Breast epithelium (tissue), 4 donors: Measurements from ENCODE around the gene SS18L1. TPM values are rescaled to one million over a fixed set of nuclear protein-coding genes. Genes with fewer than 3 reads are reported as not detected.

Source experiments
- DNase-seq, 2 donors: peaks; one replicate each; pipeline ENCODE4 v3.0.0-alpha.2; 2019; ENCODE audit warnings: low spot score in 2 of 2
- H3K27ac ChIP-seq, 2 donors: fragments of 200-600 bp; sonication (generic) in 1 of 2; one replicate each; pipeline ENCODE4 v1.5.1; 2016 to 2019; ENCODE audit warnings: mild to moderate bottlenecking in 1 of 2
- H3K27me3 ChIP-seq, 2 donors: fragments of 200-600 bp; sonication (generic) in 1 of 2; one replicate each; pipeline versions ENCODE4 v1.5.1 to v1.6.0; 2017 to 2019; ENCODE audit warnings: control low read depth in 1 of 2, mild to moderate bottlenecking in 1 of 2
- H3K36me3 ChIP-seq: fragments of 200-600 bp; one replicate; pipeline ENCODE4 v1.5.1; 2019
- H3K4me1 ChIP-seq, 2 donors: fragments of 200-600 bp; sonication (generic); one replicate each; pipeline ENCODE4 v1.5.1; 2016 to 2019; ENCODE audit warnings: control low read depth in 1 of 2
- H3K4me3 ChIP-seq, 3 donors: fragments of 200-600 bp; sonication (generic); 1 replicate in 2 of 3; 2 replicates in 1 of 3; pipeline ENCODE4 v1.5.1; 2016 to 2019; ENCODE audit warnings: mild to moderate bottlenecking in 3 of 3, moderate library complexity in 2 of 3
- H3K9me3 ChIP-seq, 2 donors: fragments of 200-600 bp; sonication (generic) in 1 of 2; one replicate each; pipeline ENCODE4 v1.5.1; 2016 to 2019; ENCODE audit warnings: control low read depth in 1 of 2
- CTCF ChIP-seq, 3 donors: fragments of 450-650 bp; IDR thresholded peaks; one replicate each; pipeline ENCODE4 v1.5.1; 2016 to 2017; ENCODE audit warnings: antibody characterized with exemption in 3 of 3, mild to moderate bottlenecking in 3 of 3, moderate library complexity in 3 of 3
- POLR2A ChIP-seq: fragments of 450-650 bp; IDR thresholded peaks from one replicate; pipeline ENCODE4 v1.6.1; 2016; ENCODE audit warnings: antibody characterized with exemption, mild to moderate bottlenecking, moderate library complexity
- POLR2AphosphoS5 ChIP-seq, 3 donors: sonication (generic); formaldehyde crosslinking; IDR thresholded peaks; one replicate each; pipeline ENCODE4 v1.6.1; 2017; ENCODE audit warnings: antibody characterized with exemption in 3 of 3
- intact Hi-C: fragments of 100-400 bp; cut with DNase I; formaldehyde crosslinking; loops from one replicate; pipeline ENCODE4 v1.15.1; 2023; ENCODE audit warnings: low total_unique reads
- total RNA-seq, 3 donors: library from RNA; depleted of rRNA; stranded (reverse); fragments of >200 nt; gene quantifications; one replicate each; pipeline ENCODE4 v1.1.0, GENCODE V29; 2016

SS18L1 gene
- total RNA-seq, 3 donors from 2014 or later: 12.5 to 18.4 (median 14.4) TPM

DNA sequence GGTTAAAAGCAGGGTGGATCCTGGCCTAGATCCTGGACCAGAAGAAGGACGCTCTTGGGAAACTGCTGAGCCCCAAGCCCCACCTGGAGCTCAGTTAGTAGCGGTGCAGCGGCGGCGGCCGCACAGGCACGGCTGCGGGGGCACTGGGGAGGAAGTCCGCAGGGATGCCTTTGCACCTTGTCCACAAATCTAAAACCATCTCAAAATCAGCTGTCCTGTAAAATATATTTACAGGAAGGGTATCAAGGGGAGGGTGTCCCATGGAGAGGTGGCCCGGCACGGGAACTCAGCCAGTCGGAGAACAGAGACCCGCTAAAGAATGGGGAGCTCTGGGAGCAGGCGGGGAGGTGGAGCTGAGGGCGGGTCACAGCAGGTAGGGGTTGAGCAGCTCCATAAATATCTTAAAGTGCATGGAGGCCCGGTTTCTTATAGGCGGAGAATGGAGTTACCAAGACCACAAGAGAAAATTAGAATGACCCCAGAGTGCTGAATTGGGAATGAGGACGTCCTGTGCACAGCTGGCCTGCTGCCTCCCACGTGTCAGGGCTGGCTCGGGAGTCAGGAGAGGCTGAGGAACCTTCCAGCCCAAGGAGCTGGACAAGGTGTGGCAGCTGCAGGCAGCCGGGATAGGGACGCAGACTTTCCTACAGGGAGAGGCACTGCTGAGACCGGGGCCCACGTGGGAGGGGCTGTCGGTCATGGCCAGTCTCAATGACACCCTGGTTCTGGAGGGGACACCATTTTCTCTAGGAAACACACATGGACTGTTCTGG lies 47.3 kb downstream of the SS18L1 start:
- Histone ChIP-seq H3K4me3 (no peak overlapping the region), H3K27me3 (no peaks in the 10 kb centered on the region), H3K4me1 (no peaks in the 10 kb centered on the region), H3K9me3 (no peaks in the 10 kb centered on the region), H3K36me3 (no peaks in the 10 kb centered on the region), H3K27ac (no peak overlapping the region)
- DNase-seq: no peak
- no peak for TF ChIP-seq POLR2A
- no peak for TF ChIP-seq CTCF (IDR thresholded peaks at IDR 0.05)
- TF ChIP-seq POLR2AphosphoS5 (IDR thresholded peaks at IDR 0.05): no peak
- intact Hi-C loops: loop anchor here (5.0 kb wide), 1 partner anchor 1006 kb away; no protein-coding TSS in a partner anchor

GRCh38 chr20:62191781-62192559 lies 48.4 kb downstream of the SS18L1 start:
- H3K36me3 ChIP-seq: no peaks in the 10 kb centered on the region
- no peak overlapping the region for H3K4me3 ChIP-seq
- no peaks in the 10 kb centered on the region for H3K9me3 ChIP-seq
- no peak overlapping the region for H3K27ac ChIP-seq
- H3K27me3 ChIP-seq: no peaks in the 10 kb centered on the region
- no peaks in the 10 kb centered on the region for H3K4me1 ChIP-seq
- TF ChIP-seq POLR2AphosphoS5 (IDR thresholded peaks at IDR 0.05) (no peak), CTCF (IDR thresholded peaks at IDR 0.05) (no peak), POLR2A (no peak)
- intact Hi-C loops: loop anchor here (5.0 kb wide), 1 partner anchor 1005 kb away; no protein-coding TSS in a partner anchor
- DNase-seq: no peak

- Histone ChIP-seq H3K4me3 (no peak overlapping the region), H3K27me3 (no peaks in the 10 kb centered on the region), H3K9me3 (no peaks in the 10 kb centered on the region), H3K27ac (no peak overlapping the region), H3K4me1 (no peaks in the 10 kb centered on the region), H3K36me3 (no peaks in the 10 kb centered on the region)
- intact Hi-C loops: loop anchor here (5.0 kb wide), 1 partner anchor 1005 kb away; no protein-coding TSS in a partner anchor
- TF ChIP-seq CTCF (IDR thresholded peaks at IDR 0.05) (no peak), POLR2A (no peak), POLR2AphosphoS5 (IDR thresholded peaks at IDR 0.05) (no peak)
- no peak for DNase-seq
Observed at GRCh38 chr20:62192635-62193034, 49.1 kb downstream of the SS18L1 start.

DNA sequence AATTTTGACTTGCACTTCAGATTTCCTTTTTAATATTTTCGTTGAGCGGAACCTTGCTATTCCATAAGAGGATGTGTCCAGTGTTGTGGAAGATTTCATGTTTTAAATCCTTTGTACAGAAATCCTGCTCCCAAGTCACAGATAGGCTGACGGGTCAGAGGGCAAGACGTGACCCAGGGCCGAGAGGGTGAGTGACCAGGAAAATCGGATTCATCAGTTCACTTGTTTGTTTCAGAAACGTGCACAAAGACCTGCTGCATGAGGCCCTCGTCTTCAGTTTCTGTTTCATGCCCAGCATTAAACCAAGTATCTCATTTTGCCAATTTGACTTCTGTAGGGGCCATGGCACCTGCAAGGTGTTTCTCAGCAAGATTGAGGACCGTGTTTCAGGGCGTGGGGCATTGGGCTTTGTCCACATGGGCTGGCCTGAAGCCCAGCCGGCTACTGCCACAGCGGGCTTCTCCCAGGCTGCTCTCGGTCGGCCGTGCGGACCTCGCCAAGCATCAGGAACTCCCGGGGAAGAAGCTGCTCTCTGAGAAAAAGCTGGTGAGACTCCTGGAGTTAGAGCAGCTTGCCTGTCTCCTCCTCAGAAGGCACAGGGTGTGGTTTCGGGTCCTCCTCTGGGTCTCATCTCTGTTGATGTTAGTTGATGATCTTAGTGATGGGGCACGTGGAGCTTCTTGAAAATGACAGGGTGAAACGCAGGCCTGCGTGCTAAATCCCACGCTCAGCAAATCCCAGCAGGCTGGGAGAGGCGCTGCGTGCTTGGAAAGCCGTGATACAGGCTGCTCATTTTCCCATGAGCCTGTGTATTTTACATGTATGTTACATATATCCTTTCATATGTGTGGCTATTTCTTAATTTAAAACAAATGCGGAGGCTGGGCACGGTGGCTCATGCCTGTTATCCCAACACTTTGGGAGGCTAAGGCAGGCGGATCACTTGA lies 49.8 kb downstream of the SS18L1 start:
- TF ChIP-seq CTCF (IDR thresholded peaks at IDR 0.05) (no peak), POLR2A (no peak), POLR2AphosphoS5 (IDR thresholded peaks at IDR 0.05) (no peak)
- Histone ChIP-seq H3K4me3 (no peak overlapping the region), H3K36me3 (no peaks in the 10 kb centered on the region), H3K27ac (no peak overlapping the region), H3K4me1 (no peaks in the 10 kb centered on the region), H3K27me3 (no peaks in the 10 kb centered on the region), H3K9me3 (no peaks in the 10 kb centered on the region)
- intact Hi-C loops: loop anchor here (5.0 kb wide), 1 partner anchor 1004 kb away; no protein-coding TSS in a partner anchor
- no peak for DNase-seq
